Tibial nerve (tissue), 4 donors: ENCODE data around the gene OBP2B.
A peak's percentile ranks its signal among the peaks of the same experiment; 100 is the strongest.

ENCODE experiments used
- EP300 ChIP-seq, 2 donors: sonication (generic); formaldehyde crosslinking; IDR thresholded peaks; one replicate each; pipeline ENCODE4 v1.6.1; 2017; ENCODE audit warnings: antibody characterized with exemption in 2 of 2, mild to moderate bottlenecking in 1 of 2
- POLR2A ChIP-seq, 2 donors: fragments of 450-650 bp; IDR thresholded peaks; one replicate each; pipeline ENCODE4 v1.6.1; 2017; ENCODE audit warnings: antibody characterized with exemption in 2 of 2, mild to moderate bottlenecking in 2 of 2, moderate library complexity in 2 of 2
- TF ChIP-seq, protein P1 (sequence below), 5 experiments: fragments of 200-600 bp in 3 of 5; fragments of 450-650 bp in 2 of 5; sonication (generic) in 3 of 5; IDR thresholded peaks; one replicate each; pipeline ENCODE4 v1.5.1; 2016 to 2019; ENCODE audit warnings: antibody characterized with exemption in 5 of 5, mild to moderate bottlenecking in 3 of 5, moderate library complexity in 2 of 5

DNA sequence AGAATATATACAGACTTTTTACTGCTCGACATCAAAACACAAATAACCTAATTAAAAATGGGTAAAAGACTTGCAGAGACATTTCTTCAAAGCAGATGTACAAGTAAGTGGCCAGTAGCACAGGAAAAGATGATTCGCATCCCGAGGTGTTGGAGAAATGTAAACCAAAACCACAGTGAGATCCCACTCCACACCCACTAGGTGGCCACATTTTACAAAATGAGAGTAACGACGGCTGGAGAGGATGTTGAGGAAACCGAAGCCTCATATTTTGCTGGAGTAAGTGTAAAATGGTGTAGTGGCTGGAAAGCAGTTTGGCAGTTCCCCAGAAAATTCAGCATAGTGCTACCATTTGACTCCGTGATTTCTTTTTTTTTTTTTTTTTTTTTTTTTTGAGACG, 24.1 kb downstream of the OBP2B start:
- TF ChIP-seq, protein P1, sequence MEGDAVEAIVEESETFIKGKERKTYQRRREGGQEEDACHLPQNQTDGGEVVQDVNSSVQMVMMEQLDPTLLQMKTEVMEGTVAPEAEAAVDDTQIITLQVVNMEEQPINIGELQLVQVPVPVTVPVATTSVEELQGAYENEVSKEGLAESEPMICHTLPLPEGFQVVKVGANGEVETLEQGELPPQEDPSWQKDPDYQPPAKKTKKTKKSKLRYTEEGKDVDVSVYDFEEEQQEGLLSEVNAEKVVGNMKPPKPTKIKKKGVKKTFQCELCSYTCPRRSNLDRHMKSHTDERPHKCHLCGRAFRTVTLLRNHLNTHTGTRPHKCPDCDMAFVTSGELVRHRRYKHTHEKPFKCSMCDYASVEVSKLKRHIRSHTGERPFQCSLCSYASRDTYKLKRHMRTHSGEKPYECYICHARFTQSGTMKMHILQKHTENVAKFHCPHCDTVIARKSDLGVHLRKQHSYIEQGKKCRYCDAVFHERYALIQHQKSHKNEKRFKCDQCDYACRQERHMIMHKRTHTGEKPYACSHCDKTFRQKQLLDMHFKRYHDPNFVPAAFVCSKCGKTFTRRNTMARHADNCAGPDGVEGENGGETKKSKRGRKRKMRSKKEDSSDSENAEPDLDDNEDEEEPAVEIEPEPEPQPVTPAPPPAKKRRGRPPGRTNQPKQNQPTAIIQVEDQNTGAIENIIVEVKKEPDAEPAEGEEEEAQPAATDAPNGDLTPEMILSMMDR (IDR thresholded peaks at IDR 0.05), result peak; percentile 34 to 69 (median 50)
- no peak for TF ChIP-seq EP300 (IDR thresholded peaks at IDR 0.05)
- no peak for TF ChIP-seq POLR2A (IDR thresholded peaks at IDR 0.05)
